HL-60 (cell line): ENCODE results near the gene DHDH.
"Not testable (repeated sequence)": the region's sequence is repeated elsewhere in the genome, so short reads cannot be mapped to it uniquely, and the experiment has no call there.

Experiments
- DNase-seq, 2 experiments: peaks; one replicate each; pipeline ENCODE4 v3.0.0-alpha.2; 2010 to 2020; ENCODE audit warnings: low read depth in 1 of 2, low spot score in 1 of 2
- H3K27ac ChIP-seq: fragments of 250-450 bp; sonication (Bioruptor Pico); replicated peaks from 2 replicates; pipeline ENCODE4 v1.5.1; 2020; ENCODE audit warnings: mild to moderate bottlenecking, moderate library complexity
- H3K27me3 ChIP-seq: fragments of 250-450 bp; sonication (Bioruptor Pico); 2 replicates; pipeline ENCODE4 v1.5.1; 2021; ENCODE audit warnings: mild to moderate bottlenecking, moderate library complexity; ENCODE audit not compliant: insufficient read depth, poor library complexity, severe bottlenecking
- H3K4me3 ChIP-seq: replicated peaks from 2 replicates; pipeline ENCODE4 v1.5.1; 2011; ENCODE audit warnings: mild to moderate bottlenecking, control low read depth, low read length; ENCODE audit not compliant: insufficient read depth
- GABPA ChIP-seq: IDR thresholded peaks from 2 replicates; pipeline ENCODE4 v1.6.1; 2012; ENCODE audit warnings: low read depth
- POLR2AphosphoS5 ChIP-seq: IDR thresholded peaks from 2 replicates; pipeline ENCODE4 v1.6.1; 2012; ENCODE audit warnings: low read depth
- SPI1 ChIP-seq: IDR thresholded peaks from 2 replicates; pipeline ENCODE4 v1.6.1; 2012; ENCODE audit warnings: low read depth, mild to moderate bottlenecking, borderline replicate concordance
- long read RNA-seq: library from polyadenylated mRNA; unstranded; transcript quantifications from one replicate; pipeline ENCODE4 v2.0.0, GENCODE V29; 2020
- TF ChIP-seq, protein P1 (sequence below): IDR thresholded peaks from one replicate; pipeline ENCODE4 v1.5.1; 2011; ENCODE audit warnings: low read length, control low read depth, inconsistent platforms; ENCODE audit not compliant: insufficient read depth
- TF ChIP-seq, protein P2 (sequence below): IDR thresholded peaks from 2 replicates; pipeline ENCODE4 v1.6.1; 2012; ENCODE audit warnings: low read depth; ENCODE audit not compliant: insufficient replicate concordance

The DHDH gene
- long read RNA-seq, result 0 reads

DNA sequence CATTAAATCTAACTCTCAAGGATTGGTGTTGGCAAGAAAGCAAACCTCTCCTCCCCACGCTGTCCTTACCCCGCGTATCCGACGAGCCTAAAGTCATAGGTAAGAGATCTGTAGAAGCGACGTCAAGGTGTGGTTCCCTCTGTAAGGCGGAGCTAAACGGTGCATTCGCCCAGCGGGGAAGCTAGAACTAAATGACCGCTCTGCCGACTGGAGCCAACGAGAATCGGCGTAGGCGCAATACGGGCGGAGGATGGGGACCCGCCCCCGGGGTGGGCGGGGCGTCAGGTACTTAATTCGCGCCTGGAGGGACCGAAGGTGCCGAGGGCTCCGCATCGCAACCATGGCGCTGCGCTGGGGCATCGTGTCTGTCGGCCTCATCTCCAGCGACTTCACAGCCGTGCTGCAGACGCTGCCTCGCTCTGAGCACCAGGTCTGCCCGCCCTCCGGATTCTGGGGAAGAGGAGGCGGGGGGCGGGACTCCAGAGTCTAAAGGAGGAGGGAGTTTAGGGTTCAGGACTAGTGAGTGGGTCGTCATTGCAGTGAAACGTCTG is at the start of gene DHDH:
Gene DHDH, plus strand, starts transcription at position 318 of the 551 bp plus-strand sequence. Its CDS starts 23 bp downstream, at position 341.
- Histone ChIP-seq H3K4me3 (peak within 1 kb of the TSS; percentile 29), H3K27ac (no peak within 1 kb of the TSS)
- peak; percentile 58 to 64 for DNase-seq

DNA sequence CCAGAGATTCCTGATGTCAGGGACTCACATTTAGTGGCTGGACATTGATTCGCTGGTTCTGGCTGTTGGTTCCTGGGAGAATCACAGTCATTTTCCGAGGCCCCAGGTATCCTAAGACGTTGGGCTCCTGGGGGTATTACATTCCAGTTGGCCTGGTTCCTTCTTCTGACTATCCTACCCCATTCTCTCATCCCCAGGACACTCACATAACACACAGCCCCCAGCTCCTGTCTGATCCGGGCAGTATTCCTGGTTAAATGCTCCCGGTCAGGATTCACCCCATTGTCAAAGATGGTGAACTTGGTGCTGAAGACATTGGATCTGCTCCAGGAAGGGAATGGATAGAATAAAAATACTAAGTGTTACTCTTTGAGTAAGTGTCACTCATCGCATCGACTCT is 49.8 kb upstream of the DHDH start:
- Histone ChIP-seq H3K27me3 (no peaks in the 10 kb centered on the region), H3K27ac (no peak overlapping the region), H3K4me3 (no peak overlapping the region)
- DNase-seq, result no peak
- TF ChIP-seq, protein P1, sequence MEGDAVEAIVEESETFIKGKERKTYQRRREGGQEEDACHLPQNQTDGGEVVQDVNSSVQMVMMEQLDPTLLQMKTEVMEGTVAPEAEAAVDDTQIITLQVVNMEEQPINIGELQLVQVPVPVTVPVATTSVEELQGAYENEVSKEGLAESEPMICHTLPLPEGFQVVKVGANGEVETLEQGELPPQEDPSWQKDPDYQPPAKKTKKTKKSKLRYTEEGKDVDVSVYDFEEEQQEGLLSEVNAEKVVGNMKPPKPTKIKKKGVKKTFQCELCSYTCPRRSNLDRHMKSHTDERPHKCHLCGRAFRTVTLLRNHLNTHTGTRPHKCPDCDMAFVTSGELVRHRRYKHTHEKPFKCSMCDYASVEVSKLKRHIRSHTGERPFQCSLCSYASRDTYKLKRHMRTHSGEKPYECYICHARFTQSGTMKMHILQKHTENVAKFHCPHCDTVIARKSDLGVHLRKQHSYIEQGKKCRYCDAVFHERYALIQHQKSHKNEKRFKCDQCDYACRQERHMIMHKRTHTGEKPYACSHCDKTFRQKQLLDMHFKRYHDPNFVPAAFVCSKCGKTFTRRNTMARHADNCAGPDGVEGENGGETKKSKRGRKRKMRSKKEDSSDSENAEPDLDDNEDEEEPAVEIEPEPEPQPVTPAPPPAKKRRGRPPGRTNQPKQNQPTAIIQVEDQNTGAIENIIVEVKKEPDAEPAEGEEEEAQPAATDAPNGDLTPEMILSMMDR, result no peak
- no peak for TF ChIP-seq SPI1
- TF ChIP-seq, protein P2, sequence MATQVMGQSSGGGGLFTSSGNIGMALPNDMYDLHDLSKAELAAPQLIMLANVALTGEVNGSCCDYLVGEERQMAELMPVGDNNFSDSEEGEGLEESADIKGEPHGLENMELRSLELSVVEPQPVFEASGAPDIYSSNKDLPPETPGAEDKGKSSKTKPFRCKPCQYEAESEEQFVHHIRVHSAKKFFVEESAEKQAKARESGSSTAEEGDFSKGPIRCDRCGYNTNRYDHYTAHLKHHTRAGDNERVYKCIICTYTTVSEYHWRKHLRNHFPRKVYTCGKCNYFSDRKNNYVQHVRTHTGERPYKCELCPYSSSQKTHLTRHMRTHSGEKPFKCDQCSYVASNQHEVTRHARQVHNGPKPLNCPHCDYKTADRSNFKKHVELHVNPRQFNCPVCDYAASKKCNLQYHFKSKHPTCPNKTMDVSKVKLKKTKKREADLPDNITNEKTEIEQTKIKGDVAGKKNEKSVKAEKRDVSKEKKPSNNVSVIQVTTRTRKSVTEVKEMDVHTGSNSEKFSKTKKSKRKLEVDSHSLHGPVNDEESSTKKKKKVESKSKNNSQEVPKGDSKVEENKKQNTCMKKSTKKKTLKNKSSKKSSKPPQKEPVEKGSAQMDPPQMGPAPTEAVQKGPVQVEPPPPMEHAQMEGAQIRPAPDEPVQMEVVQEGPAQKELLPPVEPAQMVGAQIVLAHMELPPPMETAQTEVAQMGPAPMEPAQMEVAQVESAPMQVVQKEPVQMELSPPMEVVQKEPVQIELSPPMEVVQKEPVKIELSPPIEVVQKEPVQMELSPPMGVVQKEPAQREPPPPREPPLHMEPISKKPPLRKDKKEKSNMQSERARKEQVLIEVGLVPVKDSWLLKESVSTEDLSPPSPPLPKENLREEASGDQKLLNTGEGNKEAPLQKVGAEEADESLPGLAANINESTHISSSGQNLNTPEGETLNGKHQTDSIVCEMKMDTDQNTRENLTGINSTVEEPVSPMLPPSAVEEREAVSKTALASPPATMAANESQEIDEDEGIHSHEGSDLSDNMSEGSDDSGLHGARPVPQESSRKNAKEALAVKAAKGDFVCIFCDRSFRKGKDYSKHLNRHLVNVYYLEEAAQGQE, result no peak
- no peak for TF ChIP-seq GABPA
- TF ChIP-seq POLR2AphosphoS5, result no peak

More for the DNA sequence above, at the start of gene DHDH:
- H3K27me3 ChIP-seq, result peaks cover 18% of the 10 kb centered on the region
- TF ChIP-seq SPI1, result no peak
- TF ChIP-seq, protein P2, result no peak
- TF ChIP-seq GABPA, result no peak
- TF ChIP-seq, protein P1, result no peak
- no peak for TF ChIP-seq POLR2AphosphoS5

DNA sequence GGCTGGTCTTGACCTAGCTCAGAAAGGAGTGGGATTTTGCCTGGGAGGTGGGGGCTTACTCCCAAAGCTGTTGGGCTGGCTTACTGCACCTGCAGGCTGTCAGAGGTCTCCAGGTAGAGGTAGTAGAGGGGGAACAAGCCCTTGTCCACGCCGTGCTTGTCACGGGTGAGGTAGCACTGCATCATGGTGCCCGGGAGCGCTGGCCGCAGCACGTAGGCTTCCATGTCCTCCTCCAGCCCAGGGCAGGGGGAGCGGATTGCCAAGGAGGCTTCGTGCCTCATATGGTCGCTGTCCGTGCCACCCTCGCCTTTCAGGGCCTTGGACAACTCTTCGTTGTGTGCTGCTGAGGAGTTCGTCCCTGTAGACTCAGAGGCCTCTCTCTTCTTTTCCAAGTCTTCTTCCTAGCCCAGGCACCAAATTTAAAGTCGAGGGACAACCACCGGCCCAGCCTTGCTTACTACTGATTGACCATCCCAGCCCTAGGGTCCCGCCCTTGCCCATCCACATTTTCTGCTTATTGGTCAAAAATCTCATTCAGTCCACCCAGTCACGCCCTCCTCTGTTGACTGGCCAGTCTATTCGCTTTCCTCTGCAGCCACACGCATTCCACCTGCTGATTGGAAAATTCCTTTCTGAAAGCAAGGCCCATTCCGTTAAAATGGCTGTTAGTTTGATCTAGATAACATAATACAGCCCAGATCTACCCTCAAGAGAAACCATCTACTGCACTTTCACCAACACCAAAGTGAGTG is 45.5 kb upstream of the DHDH start:
- H3K4me3 ChIP-seq, result no peak overlapping the region
- no peak for DNase-seq
- H3K27ac ChIP-seq, result no peak overlapping the region
- TF ChIP-seq GABPA (no peak), SPI1 (no peak), POLR2AphosphoS5 (no peak)
- no peaks in the 10 kb centered on the region for H3K27me3 ChIP-seq

DNA sequence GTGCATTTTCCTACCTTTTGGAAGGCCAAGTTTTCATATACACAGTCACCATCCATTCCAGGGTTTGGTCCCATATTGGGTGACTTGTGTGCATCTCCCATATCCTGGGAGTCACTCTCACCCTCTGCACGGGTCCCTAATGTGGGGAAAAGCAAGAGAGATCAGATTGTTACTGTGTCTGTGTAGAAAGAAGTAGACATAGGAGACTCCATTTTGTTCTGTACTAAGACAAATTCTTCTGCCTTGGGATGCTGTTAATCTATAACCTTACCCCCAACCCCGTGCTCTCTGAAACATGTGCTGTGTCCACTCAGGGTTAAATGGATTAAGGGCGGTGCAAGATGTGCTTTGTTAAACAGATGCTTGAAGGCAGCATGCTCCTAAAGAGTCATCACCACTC is 44.0 kb upstream of the DHDH start:
- H3K4me3 ChIP-seq, H3K27ac ChIP-seq, DNase-seq, H3K27me3 ChIP-seq: not testable (repeated sequence)
